Measurements from ENCODE around the gene UCKL1.

The UCKL1 gene

DNA sequence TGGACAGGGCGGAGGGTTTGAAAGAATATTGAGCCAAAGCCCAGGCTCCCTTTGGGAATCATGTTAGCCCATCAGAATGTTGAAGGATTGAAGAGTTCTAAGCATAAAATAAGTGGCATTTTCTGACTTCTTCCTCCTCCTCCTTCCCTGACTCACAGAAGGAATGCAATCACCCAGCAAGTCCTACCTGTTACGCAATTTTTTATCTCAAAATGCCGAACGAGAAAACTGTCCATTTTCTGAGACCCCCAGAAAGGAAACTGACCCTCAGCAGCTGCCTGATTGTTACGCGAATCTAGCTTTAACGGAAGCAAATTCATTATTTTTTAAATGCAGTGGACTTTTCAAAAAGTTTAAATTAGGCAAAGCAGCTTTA is 66.0 kb downstream of the UCKL1 start:
- no peak for DNase-seq (ENCODE audit: low read depth)
- TF ChIP-seq, protein P1, sequence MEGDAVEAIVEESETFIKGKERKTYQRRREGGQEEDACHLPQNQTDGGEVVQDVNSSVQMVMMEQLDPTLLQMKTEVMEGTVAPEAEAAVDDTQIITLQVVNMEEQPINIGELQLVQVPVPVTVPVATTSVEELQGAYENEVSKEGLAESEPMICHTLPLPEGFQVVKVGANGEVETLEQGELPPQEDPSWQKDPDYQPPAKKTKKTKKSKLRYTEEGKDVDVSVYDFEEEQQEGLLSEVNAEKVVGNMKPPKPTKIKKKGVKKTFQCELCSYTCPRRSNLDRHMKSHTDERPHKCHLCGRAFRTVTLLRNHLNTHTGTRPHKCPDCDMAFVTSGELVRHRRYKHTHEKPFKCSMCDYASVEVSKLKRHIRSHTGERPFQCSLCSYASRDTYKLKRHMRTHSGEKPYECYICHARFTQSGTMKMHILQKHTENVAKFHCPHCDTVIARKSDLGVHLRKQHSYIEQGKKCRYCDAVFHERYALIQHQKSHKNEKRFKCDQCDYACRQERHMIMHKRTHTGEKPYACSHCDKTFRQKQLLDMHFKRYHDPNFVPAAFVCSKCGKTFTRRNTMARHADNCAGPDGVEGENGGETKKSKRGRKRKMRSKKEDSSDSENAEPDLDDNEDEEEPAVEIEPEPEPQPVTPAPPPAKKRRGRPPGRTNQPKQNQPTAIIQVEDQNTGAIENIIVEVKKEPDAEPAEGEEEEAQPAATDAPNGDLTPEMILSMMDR (IDR thresholded peaks at IDR 0.05; ENCODE audit: control insufficient read depth, insufficient read depth, low read depth, low read length, missing control alignments) = no peak
- H3K4me3 ChIP-seq (ENCODE audit: control insufficient read depth, low read depth, low read length) = no peak overlapping the region
